Thyroid gland (tissue), 4 donors: ENCODE measurements around the gene FHIT. TPM values are rescaled to one million over a fixed set of nuclear protein-coding genes. Genes with fewer than 3 reads are reported as not detected.

Experiments used
- DNase-seq, 2 donors: peaks; one replicate each; pipeline ENCODE4 v3.0.0-alpha.2; 2019
- H3K27ac ChIP-seq, 3 donors: fragments of 200-600 bp; sonication (generic); 1 replicate in 2 of 3; 2 replicates in 1 of 3; pipeline ENCODE4 v1.5.1; 2016 to 2019; ENCODE audit warnings: mild to moderate bottlenecking in 1 of 3, moderate library complexity in 1 of 3
- H3K27me3 ChIP-seq: fragments of 200-600 bp; sonication (generic); one replicate; pipeline ENCODE4 v1.5.1; 2019
- H3K36me3 ChIP-seq, 2 donors: fragments of 200-600 bp; sonication (generic); one replicate each; pipeline ENCODE4 v1.5.1; 2016 to 2019
- H3K4me1 ChIP-seq, 2 donors: fragments of 200-600 bp; sonication (generic); one replicate each; pipeline ENCODE4 v1.5.1; 2017 to 2019
- H3K4me3 ChIP-seq, 3 donors: fragments of 200-600 bp; sonication (generic); replicated peaks in 1 of 3; 1 replicate in 2 of 3; 2 replicates in 1 of 3; pipeline ENCODE4 v1.5.1; 2016; ENCODE audit warnings: mild to moderate bottlenecking in 1 of 3
- H3K9me3 ChIP-seq: fragments of 200-600 bp; sonication (generic); one replicate; pipeline ENCODE4 v1.5.1; 2017
- CTCF ChIP-seq, 6 experiments: fragments of 200-600 bp in 3 of 6; fragments of 450-650 bp in 3 of 6; sonication (generic) in 3 of 6; IDR thresholded peaks; one replicate each; pipeline ENCODE4 v1.5.1; 2016 to 2019; ENCODE audit warnings: antibody characterized with exemption in 6 of 6, mild to moderate bottlenecking in 2 of 6, inconsistent platforms in 1 of 6, moderate library complexity in 1 of 6
- POLR2A ChIP-seq, 2 donors: fragments of 450-650 bp; IDR thresholded peaks; one replicate each; pipeline ENCODE4 v1.6.1; 2017; ENCODE audit warnings: antibody characterized with exemption in 2 of 2, mild to moderate bottlenecking in 2 of 2, moderate library complexity in 1 of 2
- whole genome bisulfite sequencing, 2 donors: methylation state at CpG; one replicate each; pipeline ENCODE4 v1.1.5; 2017; 5-methylcytosine and 5-hydroxymethylcytosine counted together
- intact Hi-C: fragments of 100-400 bp; cut with DNase I; formaldehyde crosslinking; loops from one replicate; pipeline ENCODE4 v1.15.1; 2023
- total RNA-seq, 4 donors: library from RNA; depleted of rRNA; stranded (reverse); fragments of >200 nt; gene quantifications; one replicate each; pipeline ENCODE4 v1.2.3, GENCODE V29; 2016

The FHIT gene
- total RNA-seq, 4 donors from 2014 or later, result 12.2 to 18.9 (median 16.2) TPM

DNA sequence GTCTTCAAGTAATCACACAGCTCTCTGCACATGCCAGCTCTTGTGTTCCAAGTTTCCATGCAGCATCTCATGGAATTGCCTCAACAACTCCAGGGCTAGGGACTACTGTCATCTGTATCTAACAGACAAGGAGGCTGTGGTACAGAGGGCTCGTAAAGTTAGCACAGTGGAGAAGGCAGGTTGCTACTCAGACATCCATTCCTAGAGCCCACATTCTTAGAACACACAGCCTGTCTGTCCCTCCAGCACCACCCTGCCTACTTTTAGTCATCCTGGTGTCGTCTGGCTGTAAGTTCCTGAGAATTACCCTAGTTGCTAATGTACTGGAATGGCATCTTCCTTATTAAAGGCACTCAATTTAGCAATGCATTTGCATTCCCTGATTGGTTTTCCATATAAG lies 862.5 kb downstream of the FHIT start:
- 95 to 98% methylated on average over 2 of the region's 2 CpGs for WGBS, 2 donors
- H3K36me3 ChIP-seq, result no peaks in the 10 kb centered on the region
- TF ChIP-seq CTCF (IDR thresholded peaks at IDR 0.05) (no peak), POLR2A (IDR thresholded peaks at IDR 0.05) (no peak)
- no peaks in the 10 kb centered on the region for H3K9me3 ChIP-seq
- no peak for DNase-seq
- no peaks in the 10 kb centered on the region for H3K4me1 ChIP-seq
- H3K4me3 ChIP-seq, result no peak overlapping the region
- intact Hi-C loops, result no loop called here
- H3K27me3 ChIP-seq, result no peaks in the 10 kb centered on the region
- no peak overlapping the region for H3K27ac ChIP-seq

DNA sequence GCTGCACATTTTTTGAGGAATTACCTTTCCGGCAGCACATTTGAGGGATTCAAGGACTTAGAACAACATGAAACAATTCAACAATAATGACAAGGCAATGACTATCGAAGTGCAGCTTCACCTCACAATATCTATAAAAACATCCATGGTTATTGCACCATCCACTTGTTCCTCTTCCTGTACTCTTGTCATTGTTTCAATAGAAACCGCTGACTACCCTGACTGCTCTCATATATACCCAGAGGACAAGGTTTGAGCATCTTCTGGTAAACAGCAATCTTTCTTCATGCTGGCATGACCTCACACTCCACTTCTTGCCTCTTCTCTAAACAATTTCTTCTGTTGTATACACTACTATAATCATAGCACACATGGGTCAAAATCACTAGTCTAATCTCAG lies 864.9 kb downstream of the FHIT start:
- H3K4me3 ChIP-seq, result no peak overlapping the region
- no peaks in the 10 kb centered on the region for H3K36me3 ChIP-seq
- no peaks in the 10 kb centered on the region for H3K27me3 ChIP-seq
- no peaks in the 10 kb centered on the region for H3K9me3 ChIP-seq
- no peak overlapping the region for H3K27ac ChIP-seq
- intact Hi-C loops, result no loop called here
- 42 to 45% methylated on average over 3 of the region's 3 CpGs for WGBS, 2 donors
- no peak for DNase-seq
- H3K4me1 ChIP-seq, result no peaks in the 10 kb centered on the region
- TF ChIP-seq CTCF (IDR thresholded peaks at IDR 0.05) (no peak), POLR2A (IDR thresholded peaks at IDR 0.05) (no peak)

DNA sequence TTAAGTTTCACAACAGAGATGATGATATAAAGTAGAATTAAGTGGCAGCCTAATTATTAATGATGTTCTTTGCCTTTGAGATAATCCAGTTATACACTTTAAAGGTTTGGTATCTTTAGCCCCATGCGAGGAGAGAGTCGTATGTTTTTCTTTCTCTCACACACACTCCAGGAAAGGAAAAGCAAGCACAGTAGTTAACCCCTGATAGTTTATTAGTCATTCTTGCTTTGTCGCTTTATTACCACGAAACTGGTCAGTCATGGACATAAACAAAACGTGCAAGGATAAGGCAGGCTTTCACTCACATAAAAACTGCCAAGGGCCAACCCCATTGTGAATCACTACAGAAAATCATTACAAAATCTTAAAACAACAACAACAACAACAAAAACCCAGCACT lies 866.9 kb downstream of the FHIT start:
- 48 to 56% methylated on average over 5 of the region's 5 CpGs for WGBS, 2 donors
- no peaks in the 10 kb centered on the region for H3K9me3 ChIP-seq
- no peaks in the 10 kb centered on the region for H3K36me3 ChIP-seq
- H3K27ac ChIP-seq, result no peak overlapping the region
- no peak overlapping the region for H3K4me3 ChIP-seq
- TF ChIP-seq POLR2A (IDR thresholded peaks at IDR 0.05) (no peak), CTCF (IDR thresholded peaks at IDR 0.05) (no peak)
- H3K27me3 ChIP-seq, result no peaks in the 10 kb centered on the region
- no peaks in the 10 kb centered on the region for H3K4me1 ChIP-seq
- no peak for DNase-seq
- intact Hi-C loops, result no loop called here

DNA sequence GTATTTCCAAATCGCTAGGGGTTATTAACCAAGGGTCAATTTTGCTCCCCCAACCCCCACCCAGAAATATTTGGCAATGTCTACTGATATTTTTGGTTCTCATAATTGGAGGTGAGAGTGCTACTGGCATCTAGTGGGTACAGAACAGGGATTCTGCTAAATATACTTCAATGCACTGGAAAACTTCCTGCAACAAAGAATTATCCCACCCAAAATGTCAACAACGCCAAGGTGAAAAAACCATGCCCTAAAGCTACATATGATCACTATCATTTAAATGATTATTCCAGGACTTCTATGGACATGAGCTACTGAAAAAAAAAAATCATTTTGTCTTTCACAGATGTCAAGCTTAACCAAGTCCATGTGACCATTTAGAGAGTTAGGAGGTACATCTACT lies 867.9 kb downstream of the FHIT start:
- no peaks in the 10 kb centered on the region for H3K27me3 ChIP-seq
- intact Hi-C loops, result no loop called here
- TF ChIP-seq CTCF (IDR thresholded peaks at IDR 0.05) (no peak), POLR2A (IDR thresholded peaks at IDR 0.05) (no peak)
- WGBS, 2 donors, result 91 to 94% methylated on average over 2 of the region's 2 CpGs
- H3K36me3 ChIP-seq, result no peaks in the 10 kb centered on the region
- DNase-seq, result no peak
- no peak overlapping the region for H3K4me3 ChIP-seq
- H3K4me1 ChIP-seq, result no peaks in the 10 kb centered on the region
- no peak overlapping the region for H3K27ac ChIP-seq
- no peaks in the 10 kb centered on the region for H3K9me3 ChIP-seq

- Histone ChIP-seq H3K27me3 (no peaks in the 10 kb centered on the region), H3K4me1 (no peaks in the 10 kb centered on the region), H3K9me3 (no peaks in the 10 kb centered on the region), H3K4me3 (no peak overlapping the region), H3K36me3 (no peaks in the 10 kb centered on the region), H3K27ac (no peak overlapping the region)
- no peak for TF ChIP-seq CTCF (IDR thresholded peaks at IDR 0.05)
- 92 to 94% methylated on average over 2 of the region's 2 CpGs for WGBS, 2 donors
- intact Hi-C loops, result no loop called here
- no peak for DNase-seq
These were observed 884.8 kb downstream of the FHIT start for GRCh38 chr3:60366486-60366885.
